SIG-M5 treated with dmso at 0.1 percent for 504 hours (cell line): ENCODE data around the gene REXO1.

Experiments
- DNase-seq: peaks from one replicate; lab custom pipeline; 2025; ENCODE audit not compliant: unreplicated experiment; lab: John Stamatoyannopoulos, UW

The REXO1 gene

GRCh38 chr19:1836458-1837221, 11.6 kb downstream of the REXO1 start:
- no peak for DNase-seq

DNA sequence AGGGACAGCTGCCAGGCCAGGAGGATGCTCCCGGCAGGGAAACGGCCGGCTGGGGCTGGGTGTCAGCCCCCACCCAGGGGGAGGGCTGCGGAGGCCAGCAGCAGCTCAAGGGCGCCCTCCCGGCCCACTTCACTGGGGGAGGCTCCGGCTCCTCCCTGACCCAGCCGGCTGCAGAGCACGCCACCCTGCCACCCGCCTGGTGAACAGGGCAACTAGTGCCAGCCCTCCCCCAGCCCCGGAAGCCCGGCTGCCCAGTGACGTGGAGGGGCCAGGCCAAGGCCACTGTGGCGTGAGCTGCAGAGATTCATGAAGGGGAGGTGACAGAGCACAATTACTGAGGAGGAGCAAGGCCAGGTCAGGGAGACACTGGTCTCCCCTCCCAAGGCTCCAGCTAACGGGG, 14.7 kb downstream of the REXO1 start:
- no peak for DNase-seq

DNA sequence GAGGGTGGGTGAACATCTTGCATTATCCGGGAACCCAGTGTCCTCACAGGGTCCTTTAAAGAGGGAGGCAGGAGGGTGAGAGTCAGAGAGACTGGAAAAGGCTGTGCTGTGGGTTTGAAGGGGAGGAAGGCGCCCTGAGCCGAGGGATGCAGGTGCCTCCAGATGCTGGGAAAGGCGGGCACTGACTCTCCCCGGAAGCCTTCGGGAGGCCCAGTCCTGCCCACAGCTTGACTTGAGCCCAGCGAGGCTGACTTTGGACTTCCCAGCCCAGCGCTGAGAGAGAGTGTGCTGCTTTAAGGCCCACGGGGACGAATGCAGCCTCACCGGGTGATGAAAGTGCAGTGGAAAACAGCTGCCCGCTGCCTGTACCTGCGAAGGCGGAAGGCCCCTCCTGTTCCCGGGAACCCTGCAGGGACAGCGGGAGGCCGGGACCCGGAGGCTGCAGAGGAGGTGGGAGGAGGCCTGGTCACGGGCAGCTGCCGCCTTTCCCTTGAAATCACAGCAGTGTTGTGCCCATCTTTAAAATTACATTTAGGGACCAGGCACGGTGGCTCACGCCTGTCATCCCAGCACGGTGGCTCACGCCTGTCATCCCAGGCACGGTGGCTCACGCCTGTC, 16.1 kb downstream of the REXO1 start:
- no peak for DNase-seq

GRCh38 chr19:1830978-1831377, 17.3 kb downstream of the REXO1 start:
- no peak for DNase-seq

- DNase-seq: no peak
Measured at GRCh38 chr19:1830568-1830967, 17.7 kb downstream of the REXO1 start.

DNA sequence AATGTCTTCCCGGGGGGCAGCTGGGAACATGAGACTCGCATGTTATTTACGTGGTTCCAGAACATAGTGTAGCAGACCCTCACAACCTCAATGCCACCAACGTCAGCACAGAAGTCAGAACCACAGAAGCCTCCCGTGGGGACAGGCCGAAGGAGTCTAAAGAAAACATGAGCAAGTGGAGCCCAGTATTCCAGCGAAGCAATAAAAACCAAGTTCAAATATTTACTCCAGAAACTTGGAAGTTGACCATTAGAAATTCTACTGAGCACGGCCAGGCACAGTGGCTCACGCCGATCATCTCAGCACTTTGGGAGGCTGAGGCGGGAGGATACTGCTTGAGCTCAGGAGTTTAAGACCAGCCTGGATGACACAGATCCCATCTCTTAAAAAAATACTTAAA, 18.3 kb downstream of the REXO1 start:
- no peak for DNase-seq

DNA sequence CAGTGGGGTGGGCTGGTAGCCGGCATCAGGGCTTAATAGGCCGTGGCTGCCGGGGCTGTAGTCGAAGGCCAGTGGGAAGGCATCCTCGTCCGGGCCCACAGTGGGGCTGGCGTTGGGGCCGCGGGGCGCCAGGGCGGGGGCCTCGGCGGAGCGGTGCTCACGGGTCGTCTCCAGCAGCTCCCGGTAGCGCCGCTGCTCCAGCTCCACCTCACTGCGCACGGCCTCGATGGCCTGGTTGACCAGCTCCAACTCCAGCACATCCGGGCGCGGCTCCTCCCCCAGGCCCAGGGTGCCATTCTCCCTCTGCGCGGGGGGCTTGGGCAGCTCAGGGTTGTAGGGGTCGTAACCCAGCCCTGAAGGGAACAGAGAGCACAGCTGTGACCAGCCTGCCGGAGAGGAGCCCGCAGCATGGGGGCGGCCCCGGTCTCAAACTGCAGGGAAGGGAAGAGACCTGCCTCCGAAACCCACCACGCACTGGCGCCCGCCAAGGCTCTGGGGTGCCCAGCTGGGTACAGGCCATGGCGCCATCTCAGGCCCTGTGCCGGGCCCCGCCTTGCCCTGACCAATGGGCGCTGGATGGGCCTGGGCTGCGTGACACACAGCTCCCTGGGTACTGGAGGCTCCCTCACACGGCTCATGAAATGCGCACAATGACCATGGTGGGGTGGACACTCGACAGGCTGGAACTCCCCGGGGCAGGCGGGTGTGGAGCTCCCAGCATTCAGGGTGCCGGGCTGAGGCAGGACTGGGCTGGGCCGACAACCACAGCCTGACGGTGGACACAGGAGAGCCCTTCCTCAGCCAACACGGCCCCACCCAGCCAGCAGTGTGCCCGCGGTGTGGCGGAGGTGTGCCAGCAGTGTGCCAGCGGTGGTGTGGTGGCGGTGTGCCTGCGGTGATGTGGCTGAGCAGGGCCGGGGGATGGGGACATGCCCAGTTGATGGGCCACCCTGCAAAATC, 19.7 kb downstream of the REXO1 start:
- DNase-seq: no peak

DNA sequence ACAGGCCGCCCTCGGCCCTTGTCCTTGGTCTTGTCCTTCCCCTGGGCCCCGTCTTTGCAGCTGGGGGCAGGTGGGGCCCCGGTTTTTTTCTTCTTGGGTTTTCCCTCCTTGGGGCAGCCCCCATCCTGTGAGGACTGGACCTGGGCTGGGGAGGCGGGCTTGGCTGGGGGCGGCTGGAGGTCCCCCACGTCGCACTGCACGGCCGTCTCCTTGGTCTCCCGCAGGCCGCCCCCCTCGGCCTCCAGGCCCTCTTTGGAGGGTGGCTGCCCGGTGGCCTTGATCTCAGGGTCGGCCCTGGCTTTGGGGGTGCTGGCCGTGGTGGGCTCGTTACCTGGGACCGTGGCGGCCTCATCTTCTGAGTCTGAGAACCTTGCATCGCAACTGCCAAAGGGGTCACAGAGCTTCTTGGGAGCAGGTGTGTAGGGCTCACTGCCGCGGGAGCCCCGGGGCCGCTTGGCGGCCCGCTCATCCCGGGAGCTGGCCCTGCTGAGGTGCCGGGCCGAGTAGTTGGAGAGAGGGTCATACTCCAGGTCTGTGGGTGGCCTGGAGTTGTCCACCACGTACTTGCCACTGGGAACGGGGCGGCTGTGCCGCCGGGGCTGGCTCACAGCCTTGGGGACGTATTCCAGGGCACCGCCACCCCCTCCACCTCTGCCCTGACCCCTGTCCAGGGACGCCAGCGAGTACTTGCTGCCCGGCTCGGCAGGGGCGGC, 20.6 kb downstream of the REXO1 start:
- no peak for DNase-seq

DNA sequence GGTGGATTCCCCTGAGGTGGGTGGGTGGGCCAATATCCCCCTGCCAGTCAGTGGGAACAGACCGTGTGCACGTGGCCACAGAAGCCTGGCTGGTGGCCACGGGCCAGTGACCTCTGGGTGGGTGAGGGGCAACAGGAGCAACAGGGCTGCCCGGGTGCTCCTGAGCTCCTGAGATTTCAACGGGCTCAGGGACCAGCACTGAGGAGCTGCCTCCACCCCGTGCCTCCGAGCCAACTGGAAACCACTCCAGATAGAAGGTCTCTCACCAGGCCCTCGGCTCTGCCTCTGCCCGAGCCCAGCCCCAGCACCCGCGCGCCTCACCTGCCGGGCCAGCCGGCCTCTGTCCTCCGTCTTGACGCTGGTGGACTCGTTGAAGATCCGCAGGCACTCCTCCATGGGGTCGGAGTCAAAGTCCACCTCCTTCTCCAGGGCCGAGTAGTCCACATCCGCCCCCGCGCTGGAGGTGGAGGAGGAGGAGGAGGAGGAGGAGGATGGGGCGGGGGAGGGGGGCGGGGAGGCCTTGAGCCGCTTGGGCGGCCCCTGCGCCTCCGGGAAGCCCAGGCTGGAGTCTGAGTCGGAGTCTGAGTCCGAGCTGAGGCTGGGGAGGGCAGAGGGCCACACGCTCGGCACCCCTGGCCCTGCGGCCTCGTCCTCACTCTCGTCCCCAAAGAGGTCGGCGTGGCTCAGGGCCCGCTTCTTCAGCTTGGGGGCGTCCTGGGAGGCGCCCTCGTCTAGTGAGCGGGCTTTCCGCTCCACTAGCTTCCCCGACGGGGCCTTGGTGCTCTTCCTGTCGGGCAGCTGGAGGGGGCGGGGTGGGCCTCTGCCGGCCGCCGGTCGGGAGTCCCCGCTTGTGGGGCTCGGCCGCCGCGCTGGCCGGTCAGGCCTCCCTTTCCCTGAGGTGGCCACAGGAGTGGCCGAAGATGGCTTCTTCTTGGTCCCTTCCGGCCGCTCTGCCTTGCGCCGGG, 21.4 kb downstream of the REXO1 start:
- no peak for DNase-seq

- peak; percentile 15 for DNase-seq
Measured at GRCh38 chr19:1825909-1826556, 22.2 kb downstream of the REXO1 start.

DNA sequence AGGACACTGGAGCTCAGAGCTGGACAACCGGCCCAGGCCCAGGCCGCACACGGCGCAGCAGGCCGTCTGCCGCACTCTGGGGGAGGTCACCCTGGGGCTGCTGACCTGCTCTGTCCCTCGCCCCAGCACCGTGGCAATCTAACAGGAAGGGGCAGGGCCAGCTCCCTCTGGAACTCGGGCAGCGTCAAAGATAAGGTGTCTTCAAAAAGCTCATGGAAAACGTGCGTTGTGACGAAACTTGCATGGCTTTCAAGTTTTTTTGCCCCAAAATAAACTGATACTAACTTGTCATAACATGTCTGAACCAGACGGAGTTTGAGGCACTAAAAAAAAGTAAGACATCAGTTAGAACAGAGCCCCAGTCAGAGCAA, 24.0 kb downstream of the REXO1 start:
- DNase-seq: no peak

DNA sequence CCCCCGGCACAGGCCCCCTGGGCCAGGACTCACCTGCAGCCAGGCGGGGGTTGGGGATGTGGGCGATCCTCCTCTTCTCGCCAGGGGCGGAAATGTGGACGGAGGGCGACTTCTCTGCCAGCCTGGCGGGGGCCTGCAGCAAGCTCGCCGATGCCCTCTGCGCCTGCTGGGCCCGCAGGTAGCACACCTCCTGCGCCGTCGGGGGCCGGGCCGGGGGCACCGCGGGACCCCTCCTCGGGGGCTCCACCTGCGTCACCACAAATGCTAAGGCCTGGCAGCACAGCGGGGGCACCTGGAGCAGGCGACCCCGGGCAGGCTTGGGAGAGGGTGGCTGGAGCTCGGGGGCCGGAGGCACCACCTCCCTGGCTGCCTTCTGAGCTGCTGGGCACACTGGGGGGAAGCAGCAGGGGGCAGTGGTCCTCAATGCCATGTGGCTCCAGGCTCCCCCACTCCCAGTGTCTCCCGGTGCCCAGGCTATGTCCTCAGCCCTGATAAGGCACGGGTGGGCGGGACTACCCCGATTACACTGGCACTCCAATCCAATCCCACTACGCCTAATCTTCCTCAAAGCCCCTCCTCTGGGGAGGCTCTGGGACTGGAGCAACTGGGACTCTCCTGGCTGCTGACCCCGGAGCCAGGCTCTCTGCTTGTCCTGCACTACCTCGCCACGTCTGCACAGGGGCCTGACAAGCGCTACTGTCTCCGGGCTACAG, 24.6 kb downstream of the REXO1 start:
- DNase-seq: no peak

- DNase-seq: no peak
Measured at GRCh38 chr19:1823020-1823419, 25.3 kb downstream of the REXO1 start.

GRCh38 chr19:1822210-1822609, 26.1 kb downstream of the REXO1 start:
- no peak for DNase-seq

DNA sequence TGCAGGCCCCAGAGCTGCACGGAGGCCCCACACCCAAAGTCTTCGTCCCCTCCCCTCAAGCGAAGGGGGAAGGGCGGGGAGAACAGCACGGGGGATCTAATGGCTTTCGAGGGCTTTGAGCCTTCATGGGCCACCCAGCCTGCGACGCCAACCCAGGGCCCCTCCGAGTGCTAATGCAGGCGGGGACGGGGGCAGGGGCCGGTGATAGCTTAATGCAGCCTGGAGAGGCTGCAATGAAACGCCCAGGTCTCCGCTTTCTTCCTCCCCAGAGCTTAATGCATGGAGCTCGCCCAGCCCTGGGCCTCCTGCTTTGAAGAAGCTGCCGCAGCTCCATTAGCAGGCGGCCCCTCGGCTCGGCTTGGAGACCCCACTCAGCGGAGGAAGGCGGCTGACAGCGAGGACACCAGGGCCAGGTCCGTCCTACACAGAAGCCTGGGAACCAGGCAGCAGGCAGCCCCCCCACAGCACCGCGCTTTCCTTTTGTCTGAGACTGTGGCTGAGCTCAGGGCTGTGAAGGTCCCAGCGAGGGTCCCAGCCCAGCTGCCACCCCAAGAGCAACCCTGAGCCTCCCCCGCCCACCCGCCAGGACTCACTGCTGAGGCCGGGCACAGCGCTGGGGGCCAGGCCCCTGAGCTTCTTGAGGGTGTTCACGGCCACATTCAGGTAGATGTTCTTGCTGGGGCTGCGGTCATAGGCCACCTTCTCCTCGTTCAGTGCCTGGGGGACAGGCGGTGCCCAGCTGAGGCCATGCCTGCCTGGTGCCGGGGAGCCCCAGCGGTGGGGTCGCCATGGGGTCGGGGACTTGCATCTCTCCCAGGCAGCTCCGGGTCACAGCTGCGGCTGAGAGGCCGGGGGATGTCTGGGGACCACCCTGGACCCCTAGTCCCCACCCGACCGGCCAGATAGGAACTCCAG, 28.7 kb downstream of the REXO1 start:
- DNase-seq: no peak

DNA sequence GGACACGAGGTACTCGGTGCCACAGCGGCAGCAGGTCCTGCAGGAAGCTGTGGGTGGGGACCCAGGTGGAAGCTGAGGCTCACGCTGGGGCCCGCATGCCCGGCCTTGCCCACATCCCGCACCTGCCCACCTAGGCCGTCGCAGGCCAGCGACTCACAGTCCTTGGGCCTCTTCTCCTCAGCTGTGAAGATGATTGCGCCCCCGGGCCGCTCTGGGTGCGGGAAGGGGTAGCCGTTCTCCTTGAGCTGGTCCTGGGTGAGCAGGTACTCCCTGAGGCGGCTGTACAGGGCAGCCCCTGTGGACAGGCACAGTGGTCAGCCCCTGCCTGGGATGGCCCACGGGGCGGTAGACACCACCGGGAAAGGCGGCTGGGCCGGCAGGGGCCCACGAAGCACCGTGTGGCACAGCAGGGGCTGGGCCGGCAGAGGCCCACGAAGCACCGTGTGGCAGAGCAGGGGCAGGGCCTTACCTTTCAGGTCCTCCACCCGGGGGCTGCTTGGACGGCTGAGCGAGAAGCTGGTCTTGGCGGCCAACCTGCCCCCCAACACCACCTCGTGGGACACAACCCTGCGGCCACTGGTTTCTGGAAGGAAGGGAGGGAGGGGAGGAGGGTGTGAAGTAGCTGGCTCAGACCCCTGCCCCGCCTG, 29.6 kb downstream of the REXO1 start:
- no peak for DNase-seq

DNA sequence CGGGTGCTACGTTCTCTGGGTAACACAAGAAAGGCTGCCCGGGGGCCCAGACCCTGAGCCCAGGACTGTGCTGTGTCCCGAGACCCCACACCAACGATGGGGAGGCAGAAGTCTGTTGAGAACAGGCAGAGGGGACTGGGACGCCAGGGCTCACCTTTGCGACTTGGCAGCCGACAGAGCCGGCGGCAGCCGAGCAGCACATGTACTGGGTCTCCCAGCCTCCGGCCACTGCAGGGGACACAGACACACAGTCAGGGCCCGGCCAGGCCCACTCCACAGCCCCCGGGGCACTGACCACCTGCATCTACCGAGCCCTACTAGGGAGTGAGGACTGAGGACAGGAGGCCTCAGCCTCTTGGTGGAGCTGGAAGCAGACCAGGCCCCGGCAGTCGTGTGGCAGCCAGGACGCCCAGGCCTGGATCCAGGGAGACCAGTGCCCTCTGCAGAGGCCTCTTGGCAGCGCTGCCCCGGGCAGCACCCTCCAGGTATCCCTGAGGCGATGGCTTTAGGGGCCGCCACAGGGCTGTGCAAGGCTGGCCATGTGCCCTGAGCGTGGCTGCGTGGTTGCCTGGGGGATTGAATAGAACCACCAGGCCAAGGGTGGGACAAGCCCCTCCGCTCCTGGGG, 30.6 kb downstream of the REXO1 start:
- no peak for DNase-seq
